ENCODE data around the gene FBXW11.
A peak's percentile ranks its signal among the peaks of the same experiment; 100 is the strongest.
"Not testable (repeated sequence)": the region's sequence is repeated elsewhere in the genome, so short reads cannot be mapped to it uniquely, and the experiment has no call there.

FBXW11 gene

DNA sequence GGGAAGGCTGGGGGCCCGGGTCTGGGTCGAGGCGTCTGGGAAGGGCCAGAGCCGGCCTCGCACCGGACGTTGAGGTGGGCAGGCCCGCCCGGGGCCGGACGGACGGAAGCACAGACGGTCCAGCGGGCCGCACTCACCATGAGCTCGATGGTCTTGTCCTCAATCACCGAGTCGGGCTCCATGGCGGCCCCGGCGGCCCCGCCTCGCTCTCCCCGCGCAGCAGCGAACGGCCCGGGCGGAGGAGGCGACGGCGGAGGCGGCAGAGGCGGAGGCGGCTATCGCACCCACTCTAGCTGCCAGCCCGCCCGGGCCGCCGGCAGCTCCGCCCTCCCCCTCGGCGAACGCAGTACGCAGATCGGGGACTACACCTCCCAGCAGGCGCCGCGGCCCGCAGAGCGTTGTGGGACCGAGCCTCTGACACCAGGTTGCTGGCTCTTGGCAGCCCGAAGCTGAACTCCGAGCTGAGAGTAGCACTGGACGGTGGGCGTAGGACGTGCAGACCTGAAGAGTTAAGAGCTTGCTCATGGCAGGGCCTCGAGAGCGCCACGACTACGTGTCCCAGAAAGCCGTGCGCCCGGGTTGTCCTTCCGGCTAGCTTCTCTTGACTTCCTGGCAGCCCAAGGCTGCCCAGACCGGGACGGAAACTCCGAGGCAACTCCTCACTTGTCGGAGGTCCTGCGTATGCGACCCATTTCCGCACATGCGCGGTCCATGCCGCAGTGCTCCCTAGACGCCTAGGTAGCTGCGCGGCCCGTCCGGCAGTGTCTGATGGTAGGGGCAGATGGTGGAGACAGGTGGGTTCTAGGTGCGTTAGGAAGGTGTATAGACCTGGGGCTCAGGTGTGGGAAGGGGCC lies at the start of gene FBXW11:
Gene FBXW11 (minus strand): TSS at position 318 of the 854 bp plus-strand sequence. CDS start 136 bp downstream, at position 182.
- DNase-seq (ENCODE audit: low read depth) = peak; percentile 90

DNA sequence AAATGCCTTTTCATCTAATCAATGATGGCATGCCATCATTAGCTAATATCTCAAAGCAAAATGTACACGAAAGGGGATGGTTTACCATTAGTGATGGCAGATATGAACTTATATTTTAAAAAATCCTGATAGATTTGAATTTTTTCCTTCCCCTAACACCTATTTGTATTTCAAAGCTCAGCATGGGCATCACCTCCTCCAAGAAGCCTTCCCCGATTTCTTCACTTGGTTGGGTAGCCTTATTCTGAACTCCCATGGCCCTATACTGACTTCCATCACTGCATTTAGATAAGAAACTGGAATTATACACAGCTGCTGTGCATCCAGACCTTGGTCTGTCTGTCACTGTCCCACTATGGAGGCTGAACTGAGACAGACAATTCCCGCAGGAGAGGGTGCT lies 49.6 kb upstream of the FBXW11 start:
- DNase-seq (ENCODE audit: low read depth) = no peak

DNA sequence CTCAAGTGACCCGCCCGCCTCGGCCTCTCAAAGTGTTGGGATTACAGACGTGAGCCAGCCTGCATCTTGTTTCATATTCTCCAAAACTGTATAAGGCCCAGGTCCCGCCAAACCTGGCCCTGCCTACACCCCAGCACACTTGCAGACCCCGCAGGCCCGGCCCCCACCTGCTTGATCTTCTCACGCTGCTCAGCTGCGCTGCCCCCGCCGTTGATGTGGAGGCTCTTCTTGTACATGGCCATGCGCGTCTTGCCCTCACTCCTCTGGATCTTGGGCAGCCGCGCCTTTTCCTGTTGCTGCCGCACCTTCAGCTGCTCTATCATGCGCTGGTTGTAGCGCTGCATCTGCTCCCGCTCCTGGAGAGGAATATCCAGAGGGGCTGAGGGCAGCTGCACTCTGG lies 49.0 kb upstream of the FBXW11 start:
- DNase-seq (ENCODE audit: low read depth) = no peak

DNA sequence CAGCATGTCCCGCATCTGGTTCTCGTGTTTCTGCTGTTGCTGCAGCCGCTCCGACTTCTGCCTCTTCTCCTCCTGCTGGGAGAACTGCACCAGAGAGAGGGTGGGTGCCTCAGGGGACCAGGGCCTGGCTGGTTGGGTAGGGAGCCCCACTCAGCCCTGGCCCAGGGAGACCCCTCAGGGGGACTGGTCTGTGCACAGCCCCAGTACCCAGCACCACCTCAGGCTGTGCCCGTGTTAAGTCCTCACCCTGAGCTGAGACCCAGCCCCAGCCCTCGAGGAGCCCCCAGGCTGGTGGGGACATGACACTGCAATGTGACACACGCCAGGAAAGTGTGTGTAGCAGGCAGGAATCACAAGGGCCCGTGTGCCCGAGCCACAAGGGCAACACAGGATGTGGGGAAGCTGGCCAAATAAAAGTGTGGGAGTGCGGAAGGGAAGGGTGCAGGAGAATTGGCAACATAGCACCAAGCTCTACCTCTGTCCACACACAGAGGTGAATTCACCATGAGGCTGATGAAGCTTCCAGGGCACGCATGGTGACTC lies 48.2 kb upstream of the FBXW11 start:
- DNase-seq (ENCODE audit: low read depth) = no peak

DNA sequence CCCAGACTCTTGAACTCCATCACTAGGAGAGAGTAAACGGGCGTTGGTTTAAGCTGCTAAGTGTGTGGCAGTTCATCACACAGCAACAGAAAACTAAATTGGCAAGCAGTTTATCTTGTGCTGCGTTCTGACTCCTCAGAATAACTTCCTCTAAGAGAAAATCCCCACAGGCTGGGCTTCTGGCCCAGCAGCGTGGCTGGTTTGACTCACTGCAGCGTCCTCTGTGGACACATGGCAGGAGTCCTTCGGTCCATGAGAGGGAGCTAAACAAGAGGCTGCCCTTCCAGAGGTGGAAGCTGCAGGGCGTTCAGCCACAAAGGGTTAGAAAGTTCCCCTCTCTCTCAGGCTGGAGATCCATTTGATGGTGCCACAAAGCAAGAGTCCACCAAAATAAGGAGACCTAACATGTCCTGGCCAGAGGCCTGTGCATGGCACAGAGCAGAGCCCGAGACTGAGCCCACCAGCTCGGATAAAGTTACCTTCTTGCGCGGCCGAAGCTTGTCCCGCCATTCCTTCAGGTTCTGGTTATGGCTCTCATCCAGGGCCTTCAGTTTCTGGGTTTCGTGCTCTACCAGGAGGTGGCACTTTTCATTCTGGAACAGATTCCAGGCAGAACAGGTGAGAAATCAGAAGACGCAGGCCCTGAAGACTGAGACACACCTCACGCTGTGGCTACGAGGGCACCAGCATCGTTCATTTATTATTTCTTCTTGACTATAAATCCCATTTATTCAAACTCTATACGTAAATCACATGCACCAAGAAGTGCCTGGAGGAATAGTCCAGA lies 46.2 kb upstream of the FBXW11 start:
- DNase-seq (ENCODE audit: low read depth) = no peak

DNA sequence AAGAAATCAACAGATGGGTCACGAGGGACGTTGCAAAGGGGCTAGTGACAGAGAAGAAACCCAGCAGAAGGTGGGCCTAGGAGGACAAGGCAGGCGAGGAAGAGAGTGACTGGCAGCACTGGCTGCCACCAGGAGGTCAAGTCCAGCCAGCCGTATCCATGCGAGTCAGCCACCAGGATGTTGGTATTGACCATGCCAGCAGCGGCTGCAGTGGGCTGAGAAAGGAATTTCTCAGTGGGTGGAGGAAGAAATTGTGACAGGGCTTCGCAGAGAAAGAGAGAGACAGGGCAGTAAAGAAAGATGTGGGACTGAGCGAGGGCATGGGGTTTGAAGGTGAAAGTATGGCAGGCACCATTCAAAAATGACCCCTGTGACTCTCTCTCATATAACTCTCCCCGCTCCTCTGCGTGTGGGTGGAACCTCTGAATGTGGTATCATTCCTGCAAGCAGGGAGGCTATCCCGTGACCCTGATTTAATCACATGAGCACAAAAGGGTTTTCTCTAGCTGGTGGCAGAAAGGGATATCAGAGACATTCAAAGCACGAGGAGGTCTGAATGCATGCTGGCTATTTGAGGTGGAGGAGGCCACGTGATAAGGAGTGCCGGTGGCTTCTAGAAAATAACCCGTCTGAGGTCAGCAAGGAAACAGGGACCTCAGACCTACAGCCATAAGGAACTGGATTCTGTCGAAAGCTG lies 45.4 kb upstream of the FBXW11 start:
- DNase-seq (ENCODE audit: low read depth) = no peak

DNA sequence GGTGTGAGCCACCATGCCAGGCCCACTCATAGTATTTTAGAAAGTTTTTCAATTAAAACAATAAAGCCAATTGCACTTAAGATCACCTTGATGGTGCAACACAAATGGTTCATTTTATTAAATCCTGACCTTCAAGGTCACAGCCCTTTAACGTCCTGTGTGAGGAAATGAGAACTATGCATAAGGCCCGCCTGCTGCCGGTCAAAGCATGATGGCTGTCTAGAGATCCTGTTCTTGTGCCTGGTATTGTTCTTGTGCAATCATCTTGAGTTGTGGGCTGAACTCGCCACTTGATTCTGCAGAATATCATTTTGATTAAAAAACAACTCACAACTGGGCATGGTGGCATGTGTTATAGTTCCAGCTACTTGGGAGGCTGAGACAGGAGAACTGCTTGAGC lies 43.6 kb upstream of the FBXW11 start:
- DNase-seq (ENCODE audit: low read depth) = no peak

DNA sequence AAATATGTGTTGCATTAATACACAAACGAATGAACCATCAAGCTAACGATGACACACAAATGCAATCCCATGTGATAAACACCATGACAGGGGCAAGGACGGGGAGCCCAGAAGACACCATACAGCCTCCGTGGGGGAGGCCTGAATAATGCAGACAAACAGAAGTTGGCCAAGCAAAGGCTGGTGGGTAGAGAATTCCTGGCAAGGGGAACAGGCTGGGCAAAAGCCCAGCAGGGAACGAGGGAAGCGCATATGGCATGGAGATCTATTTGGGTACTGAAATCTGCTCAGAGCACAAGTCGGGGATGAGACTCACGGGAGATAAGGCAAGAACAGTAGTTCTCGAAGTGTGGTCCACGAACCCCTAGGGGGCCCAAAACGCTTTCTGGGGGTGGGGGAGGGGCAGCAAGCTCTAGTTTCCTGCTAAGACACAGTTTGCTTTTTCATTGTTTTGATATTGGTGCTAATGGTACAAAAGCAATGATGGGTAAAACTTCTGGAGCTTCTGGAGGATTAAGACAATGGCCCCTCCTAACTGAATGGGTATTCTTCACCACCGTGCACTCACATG lies 42.9 kb upstream of the FBXW11 start:
- DNase-seq (ENCODE audit: low read depth) = no peak

DNA sequence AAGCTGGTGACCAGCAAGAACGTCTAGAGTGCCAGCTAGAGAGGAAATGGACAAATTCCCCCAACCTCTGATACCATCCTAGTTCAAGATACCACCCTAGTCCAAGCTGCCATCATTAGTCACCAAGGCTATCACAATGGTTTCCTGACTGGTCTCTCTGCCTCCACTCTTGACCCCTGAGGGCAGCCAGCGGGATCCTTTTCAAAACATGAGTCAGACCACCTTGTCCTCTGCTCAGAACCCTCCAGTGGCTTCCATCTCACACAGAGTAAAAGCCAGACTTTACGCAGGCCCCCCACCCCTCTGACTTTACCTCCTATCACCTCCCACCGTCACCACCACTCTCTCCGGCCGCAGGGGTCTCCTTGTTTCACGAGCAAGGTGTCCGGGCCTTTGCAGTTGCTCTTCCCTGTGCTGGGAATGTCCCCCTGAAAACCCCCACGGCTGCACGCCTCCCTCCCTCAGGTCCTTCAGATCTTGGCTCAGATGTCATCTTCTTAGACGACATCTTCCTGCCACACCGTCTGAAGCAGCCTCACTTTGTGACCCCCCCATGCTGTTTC lies 42.2 kb upstream of the FBXW11 start:
- DNase-seq (ENCODE audit: low read depth) = no peak

DNA sequence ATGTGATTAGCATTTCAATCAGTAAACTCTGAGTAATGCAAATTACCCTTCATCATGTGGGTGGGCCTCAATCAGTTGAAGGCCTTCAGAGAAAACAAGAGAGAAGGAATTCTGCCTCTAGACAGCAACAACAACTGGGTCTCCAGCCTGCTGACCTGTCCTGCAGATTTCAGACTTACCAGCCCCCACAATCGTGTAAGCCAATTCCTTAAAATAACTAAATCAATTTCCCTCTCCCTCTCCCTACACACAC lies 41.7 kb upstream of the FBXW11 start:
- DNase-seq (ENCODE audit: low read depth) = no peak

DNA sequence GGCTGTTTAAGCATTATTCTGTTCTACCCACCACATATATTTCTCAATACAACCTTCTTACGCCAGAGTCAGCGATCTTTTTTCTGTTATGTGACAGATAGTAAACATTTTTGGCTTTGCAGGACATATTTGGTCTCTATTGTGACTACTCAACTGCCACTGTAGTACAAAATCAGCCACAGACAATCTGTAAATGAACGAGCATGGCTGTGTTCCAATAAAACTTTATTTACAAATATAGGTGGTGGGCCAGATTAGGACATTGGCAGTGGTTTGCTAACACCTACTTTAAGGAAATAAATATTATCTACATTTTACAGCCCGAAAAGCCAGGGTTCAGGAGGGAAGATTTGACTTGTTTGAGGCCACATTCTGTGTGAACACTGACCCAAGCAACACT lies 40.2 kb upstream of the FBXW11 start:
- no peak for DNase-seq (ENCODE audit: low read depth)

DNA sequence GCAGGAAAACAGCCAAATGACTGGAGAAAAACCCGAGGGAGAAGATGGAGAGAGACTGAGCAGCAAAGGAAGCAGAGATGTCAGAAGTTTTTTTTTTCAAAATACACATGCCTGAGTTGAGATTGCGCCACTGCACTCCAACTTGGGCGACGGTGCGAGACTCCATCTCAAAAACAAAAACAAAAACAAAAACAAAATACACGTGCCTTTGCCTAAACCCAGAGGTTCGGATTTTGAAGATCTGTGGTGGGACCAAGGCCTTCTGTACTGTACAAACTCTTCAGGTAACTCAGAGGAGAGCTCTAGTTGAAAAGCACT lies 38.8 kb upstream of the FBXW11 start:
- no peak for DNase-seq (ENCODE audit: low read depth)

DNA sequence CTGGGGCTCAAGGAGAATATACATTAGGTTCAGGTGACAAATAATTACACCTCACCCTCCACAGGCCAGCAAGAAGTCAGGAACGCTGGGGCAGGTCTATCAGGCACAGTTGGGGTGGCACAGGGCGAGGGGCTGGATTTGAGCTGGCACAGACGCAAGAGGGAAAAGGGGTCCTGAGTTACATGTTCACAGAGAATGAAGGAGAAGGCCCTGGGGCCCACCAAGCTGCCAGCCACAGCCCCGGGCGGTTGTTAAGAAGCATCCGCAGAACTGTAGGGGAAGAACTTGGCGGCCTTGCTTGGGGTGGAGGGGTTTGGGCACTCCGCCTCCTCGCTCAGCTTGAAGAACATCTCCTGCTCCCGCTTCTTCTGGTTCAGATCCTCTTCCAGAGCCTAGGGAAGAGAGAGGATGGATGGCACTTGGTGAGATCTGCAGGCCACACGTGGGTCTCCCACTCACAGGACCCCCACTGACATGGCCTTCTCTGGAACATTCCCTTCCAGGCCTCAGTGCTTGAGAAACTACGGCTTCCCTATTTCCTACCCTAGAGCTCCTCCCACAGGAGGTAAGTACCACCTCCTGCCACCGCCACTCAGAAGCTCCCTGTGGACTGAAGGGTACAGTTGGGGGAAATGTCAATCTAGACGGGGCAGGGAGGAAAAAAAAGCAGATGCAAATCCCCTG lies 38.3 kb upstream of the FBXW11 start:
- no peak for DNase-seq (ENCODE audit: low read depth)

DNA sequence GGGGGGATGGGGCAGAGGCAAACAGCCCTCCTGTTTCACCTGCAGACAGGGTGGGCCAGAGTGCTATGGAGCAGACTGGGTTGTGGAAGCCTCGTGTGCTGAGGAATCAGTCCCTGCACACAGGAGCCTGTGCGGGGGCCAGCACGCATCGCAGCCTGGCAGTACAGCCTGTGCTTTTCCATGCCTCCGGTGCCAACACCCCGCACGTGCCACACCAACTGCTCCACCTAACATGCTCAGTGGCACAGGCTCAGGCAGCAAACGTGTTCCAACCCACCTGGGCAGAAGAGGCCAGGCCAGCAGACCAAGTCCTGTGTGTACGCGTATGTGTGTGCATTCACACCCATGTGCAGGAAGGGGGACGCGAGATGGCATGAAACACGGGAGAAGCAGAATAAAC lies 37.4 kb upstream of the FBXW11 start:
- DNase-seq (ENCODE audit: low read depth) = no peak

DNA sequence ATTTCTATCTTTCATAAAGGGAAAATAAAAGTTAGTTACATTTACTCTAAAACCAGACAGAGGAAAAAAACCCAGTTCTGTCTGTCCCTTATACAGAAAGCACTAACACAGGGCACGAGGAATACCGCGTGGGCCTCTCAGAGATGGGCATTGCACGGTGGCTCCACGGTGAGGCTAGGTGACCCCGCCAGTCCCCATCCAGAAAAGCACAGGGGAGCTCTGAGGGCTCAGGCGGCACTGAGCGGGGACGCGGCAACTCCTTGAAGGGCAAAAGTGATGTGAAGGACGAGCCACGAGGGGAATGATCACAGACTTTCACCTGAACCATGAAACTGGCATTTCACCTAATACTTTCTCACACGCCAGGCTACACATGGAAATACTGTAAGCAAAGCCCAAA lies 35.7 kb upstream of the FBXW11 start:
- no peak for DNase-seq (ENCODE audit: low read depth)

DNA sequence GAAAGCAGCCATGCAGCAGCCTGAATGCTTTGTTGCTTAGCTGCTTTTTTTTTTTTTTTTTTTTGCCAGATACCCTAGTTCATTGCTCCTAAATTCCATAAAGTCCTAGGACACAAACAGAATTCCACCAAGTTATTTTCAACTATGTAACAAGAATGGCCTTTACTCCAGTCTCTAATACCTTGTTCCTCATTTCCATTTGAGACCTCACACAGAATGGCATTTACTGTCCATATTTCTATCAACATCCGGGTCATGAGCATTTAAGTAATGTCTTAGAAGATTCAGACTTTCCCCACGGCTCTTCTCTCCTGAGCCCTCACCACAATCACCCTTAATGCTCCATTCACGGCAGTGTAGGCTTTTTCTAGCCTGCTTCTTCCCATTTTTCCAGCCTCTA lies 31.7 kb upstream of the FBXW11 start:
- DNase-seq (ENCODE audit: low read depth) = no peak

DNA sequence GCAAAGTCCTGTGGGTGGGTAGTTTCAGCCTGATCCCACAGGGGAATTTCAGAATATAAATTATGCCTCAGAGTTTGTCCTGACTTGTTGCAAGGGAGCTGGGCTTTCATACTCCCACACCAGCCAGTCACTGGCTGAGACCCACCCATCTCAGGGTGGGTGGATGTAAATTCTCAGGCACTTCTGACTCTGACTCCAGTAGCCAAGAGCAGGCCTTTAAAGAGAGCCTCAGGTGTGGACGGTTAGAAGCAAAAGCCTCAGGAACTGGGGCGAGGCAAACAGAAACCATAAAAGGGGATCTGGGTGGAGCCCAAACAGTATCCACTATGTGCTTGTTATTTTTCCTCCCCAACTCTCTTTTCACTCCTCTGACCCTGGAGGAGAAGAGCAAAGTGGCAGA lies 28.6 kb upstream of the FBXW11 start:
- DNase-seq (ENCODE audit: low read depth) = no peak

DNA sequence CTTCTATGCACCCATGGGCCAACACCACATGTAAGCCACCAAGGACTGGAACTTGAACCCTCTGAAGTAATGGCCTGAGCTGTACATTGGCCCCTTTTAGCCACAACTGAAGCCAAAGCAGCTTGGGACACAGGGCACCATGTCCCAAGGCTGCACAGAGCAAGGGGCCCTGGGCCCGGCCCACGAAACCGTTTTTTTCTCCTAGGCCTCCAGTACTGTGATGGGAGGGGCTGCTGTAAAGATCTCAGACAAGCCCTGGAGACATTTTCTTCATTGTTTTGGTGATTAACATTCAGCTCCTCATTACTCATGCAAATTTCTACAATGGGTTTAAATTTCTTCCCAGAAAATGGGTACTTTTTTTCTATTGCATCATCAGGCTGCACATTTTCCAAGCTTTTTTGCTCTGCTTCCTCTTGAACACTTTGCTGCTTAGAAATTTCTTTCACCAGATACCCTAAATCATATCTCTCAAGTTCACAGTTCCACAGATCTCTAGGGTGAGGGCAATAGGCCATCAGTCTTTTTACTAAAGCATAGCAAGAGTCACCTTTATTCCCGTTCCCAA lies 25.5 kb upstream of the FBXW11 start:
- no peak for DNase-seq (ENCODE audit: low read depth)

DNA sequence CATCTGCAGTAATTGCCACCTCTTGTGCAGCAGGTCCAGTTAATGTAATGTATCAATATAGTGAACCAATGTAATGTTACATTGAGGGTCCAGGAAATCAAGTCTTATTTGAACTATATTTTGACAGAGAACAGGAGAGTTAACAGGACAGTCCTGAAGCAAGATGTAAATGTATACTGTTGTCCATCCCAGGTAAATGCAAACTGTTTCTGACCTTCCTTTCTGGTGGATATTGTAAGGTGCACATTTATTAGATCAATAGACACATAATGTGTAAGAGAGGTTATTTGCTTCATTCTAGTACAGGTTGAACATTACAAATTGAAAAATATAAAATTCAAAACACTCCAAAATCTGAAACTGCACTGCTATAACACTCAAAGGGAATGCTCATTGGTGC lies 23.4 kb upstream of the FBXW11 start:
- DNase-seq (ENCODE audit: low read depth) = no peak

DNA sequence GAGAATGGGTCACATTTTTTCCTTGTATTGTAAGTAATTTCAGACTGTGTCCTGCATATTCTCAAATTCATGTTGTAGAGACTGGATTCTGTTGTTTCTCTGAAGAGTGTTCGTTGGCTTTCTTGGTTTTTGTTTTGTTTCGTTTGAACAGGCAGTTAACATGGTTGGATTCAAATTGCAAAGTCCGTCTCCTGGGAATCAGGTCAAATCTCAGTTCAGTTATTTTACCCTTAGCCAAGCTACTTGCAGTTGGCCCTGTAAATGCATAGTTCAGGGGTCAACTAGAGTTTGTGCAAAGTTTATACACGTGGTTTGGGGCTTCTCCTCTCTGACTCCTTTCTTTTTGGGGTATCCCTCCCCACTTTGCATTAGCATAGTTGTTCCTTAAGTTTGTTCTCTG lies 21.7 kb upstream of the FBXW11 start:
- no peak for DNase-seq (ENCODE audit: low read depth)

DNA sequence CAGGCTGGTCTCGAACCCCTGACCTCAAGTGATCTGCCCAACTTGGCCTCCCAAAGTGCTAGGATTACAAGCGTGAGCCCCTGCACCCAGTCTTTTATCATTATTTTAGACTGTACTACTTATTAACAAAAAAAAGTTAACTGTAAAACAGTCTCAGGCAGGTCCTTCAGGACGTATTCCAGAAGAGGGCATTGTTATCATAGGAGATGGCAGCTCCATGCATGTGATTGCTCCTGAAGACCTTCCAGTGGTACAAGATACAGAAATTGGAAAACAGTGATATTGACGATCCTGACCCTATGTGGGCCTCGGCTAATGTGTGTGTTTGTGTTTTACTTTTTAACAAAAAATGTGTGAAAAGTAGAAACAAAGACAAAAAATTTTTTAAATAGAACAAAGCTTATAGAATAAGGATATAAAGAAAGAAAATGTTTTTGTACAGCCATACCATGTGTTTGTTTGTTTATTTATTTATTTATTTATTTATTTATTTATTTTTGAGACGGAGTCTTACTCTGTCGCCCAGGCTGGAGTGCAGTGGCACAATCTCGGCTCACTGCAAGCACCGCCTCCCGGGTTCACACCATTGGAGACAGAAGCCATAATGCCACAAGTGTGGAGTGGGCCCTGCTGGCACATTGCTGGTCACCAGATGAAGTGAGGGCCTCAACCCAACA lies 13.8 kb upstream of the FBXW11 start:
- DNase-seq (ENCODE audit: low read depth) = not testable (repeated sequence)

All from stimulated activated CD8-positive, alpha-beta memory T cell treated with anti-CD3 and anti-CD28 coated beads, Interleukin-12 subunit alpha, Interleukin-12 subunit beta, amount 100 ng/mL, for 4 hours (primary cell).